GM19023 (cell line): ENCODE data around the gene CSF2RB.
"Not testable (repeated sequence)": the region's sequence is repeated elsewhere in the genome, so short reads cannot be mapped to it uniquely, and the experiment has no call there.

Experiments used
- ATAC-seq: cut with Tn5 transposase; IDR thresholded peaks from one replicate; pipeline ENCODE4 v1.9.1; 2021; ENCODE audit warnings: mild to moderate bottlenecking, moderate library complexity; ENCODE audit not compliant: unreplicated experiment

CSF2RB gene

DNA sequence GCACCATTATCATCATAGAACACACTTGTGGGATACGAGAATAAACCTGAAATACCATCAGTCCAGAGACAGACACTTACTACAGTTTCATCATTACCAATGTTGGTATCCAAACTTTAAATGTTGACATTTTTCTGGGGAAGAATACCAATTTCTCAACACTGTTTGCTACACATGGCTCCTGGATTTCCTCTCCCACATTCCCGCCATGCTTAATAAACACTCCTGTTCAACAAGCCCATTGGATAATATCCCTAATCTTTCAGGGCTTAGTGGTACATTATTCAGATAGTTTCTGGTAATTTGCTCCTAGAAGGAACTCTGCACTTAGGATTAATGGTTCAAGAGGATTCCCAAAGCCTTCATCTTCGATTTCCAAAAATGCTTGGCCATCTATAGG, 48.2 kb downstream of the CSF2RB start:
- ATAC-seq = no peak

DNA sequence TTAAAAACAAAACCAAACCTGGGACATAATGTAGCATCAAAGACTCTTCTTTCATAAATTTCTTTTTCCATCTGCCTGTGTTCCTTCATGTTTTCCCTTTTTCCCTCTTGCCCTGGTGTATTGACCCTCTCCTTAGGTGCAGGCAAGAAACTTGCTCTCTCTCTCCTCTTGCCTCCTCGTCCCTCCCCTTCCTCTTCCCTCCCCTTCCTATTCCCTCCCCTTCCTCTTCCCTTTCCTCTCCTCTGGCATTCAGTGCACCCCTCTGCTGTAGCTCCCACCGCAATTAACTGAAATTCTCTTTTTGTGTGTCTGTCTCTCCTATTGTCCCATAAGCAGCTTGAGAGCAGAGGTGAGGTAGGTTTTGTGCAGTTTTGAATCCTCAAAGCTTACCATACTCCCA, 49.9 kb downstream of the CSF2RB start:
- ATAC-seq = no peak

DNA sequence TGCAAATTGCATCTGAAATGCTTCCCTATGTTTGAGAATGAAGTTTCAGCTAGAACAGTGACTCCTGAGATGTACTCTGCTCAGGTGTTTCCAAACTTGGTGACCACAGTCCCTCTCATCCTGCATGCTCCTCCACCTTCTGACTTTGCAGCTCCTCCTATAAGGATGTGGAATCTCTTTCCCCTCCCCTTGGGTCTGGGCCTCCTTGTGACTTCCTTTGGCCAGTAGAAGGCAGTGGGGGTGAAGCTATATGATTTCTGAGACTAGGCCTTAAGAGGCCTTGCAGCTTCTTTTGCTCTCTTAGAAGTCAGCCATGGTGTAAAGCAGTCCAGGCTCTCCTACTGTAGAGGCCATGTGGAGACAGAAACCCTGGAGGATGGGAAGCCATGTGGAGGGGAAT, 50.7 kb downstream of the CSF2RB start:
- ATAC-seq = no peak

DNA sequence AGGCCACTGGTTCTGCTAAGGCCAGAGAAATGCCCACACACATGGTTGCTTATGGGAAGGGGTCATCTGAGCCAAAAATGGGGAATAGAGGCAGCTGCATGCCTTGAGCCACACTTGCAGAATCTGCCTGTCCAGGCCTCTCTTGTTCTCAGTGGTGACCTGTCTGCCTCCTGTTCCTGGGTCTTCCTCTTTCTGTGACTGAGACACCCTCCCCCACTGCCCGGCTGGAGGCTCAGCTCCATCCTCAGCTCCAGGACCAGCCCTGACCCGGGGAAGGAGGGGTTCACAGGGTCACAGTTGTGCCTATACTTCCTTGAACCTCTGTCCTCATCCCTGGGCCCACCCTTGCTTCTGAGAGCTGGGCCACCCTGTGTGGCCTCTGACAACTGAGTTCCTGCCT, 52.3 kb downstream of the CSF2RB start:
- no peak for ATAC-seq

DNA sequence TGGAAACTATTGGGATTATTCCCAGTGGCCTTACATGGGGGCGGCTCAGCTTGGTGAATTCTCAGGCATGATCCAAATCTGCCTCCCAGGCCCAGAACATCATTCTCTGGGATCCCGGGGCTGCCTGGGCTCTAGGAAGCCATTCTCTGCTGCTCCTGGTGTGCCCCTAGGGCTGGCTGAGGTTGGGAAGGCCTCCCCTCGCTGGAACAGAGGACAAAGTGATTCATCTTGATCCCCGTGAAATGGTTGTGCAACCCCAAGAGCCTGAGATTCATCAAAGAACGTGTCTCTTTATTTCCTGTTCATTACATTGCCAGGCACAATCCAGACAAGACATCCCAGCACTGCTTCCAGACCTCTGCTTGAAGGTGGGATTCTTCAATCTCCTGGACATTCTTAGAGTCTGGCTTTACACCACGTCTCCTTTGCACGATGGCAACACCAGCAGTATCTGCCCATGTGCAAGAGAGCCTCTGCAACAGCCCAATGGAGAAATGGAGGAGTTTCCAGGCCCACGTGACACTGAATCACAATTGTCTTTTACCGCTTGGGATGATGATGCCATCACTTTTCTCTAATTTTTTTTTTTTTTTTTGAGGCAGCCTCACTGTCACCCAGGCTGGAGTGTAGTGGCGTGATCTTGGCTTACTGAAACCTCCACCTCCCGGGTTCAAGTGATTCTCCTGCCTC, 53.6 kb downstream of the CSF2RB start:
- ATAC-seq = no peak

DNA sequence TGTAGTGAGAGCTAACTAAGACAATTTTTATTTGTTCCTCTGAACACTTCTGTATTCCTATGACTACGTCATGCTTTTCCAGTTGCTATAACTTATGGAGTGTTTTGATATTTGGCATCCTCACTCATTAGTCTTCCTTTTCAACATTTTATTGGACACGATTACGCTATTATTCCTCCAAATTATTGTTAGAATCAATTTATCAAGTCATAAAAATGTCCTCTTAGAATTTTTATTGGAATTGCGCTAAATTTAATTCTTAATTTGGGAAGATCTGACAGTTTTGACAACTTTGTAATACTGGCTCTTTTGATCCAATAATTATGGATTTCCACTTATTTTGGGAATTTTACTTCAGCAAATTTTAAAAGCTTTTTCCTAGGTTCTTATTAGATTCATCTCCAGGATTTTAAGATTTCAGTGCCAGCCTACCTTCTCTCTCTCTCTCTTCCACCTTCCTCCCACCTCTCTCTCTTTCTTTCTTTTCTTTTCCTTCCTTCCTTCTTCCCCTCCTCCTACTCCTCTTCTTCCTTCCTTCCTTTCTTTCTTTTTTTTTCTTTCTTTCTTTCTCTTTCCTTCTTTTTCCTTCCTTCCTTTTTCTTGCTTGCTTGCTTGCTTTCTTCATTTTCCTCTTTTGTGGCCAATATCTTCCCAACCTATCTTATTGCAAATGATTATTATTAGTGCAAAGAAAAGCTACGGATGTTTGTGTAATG, 55.0 kb downstream of the CSF2RB start:
- ATAC-seq = no peak

DNA sequence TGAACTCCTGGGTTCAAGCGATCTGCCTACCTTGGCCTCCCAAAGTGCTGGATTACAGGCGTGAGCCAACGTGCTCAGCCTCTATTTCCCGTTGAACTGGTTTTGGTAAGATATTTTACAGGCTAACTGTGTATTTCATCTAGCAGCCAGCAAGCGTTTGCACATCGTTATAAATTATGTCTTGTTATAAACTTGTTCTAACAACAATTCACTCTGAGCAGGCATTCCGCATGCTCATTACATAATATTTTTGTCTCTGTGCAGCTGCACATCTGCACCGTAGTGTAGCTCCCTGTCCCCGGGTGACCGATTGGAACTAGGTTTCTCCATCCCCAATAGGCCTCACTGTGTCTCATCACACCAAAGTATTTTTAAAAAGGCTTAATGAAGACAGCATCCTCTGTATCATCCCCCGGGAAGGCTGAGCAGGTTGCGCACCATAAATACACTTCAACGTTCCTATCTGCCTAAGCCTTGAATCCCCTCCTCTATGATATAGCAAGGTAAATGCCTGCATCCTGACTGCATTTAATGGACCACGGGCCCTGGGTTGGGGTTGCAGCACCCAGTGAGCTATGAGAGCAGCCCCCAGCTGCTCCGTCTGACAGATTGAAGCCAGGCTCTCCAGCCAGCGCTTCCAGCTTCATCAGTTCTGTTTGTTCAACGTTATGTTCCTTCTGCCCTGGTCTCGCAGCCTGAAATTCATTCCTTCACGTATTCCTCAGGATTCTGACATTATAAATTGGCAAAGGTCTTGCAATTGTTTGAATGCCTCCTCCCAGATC, 58.1 kb downstream of the CSF2RB start:
- ATAC-seq = no peak

DNA sequence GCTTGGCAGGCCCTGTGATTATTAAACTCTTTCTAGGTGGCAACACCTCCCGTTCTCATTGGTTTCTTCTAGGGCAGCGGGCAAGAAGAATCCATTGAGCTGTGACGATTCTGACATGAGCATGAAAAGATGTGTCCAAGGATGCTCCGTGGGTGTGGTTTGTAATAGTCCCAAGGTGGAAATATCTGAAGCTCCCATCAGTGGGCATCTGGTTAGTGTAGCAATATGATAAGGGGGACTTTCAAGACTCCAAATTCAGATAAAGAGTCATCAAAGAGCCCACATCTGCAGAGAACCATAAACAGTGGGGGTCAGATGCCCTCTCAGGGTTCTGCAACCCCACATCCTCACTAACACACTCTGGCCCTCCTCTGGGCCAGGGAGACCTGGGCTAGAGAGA, 63.2 kb downstream of the CSF2RB start:
- no peak for ATAC-seq

DNA sequence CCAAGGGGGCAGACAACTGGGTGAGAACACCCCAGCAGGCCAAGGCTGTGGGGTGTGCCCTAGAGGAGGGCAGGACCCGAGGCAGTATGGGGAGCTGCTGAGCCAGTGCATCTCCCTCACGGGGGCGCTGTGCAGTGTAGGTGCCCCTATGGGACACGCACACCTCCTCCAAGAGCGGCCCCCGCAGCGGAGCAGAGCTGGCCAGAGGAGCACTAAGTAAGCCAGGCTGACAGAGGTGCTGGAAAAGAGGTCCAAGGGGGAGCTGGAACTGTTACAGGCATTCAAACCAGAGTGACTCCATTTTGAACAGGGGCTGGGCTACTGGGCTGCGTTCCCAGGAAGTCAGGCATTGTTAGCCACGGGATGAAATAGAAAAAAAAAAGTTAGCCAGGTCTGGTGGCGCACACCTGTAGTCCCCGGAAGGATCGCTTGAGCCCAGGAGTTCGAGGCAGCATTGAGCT, 64.0 kb downstream of the CSF2RB start:
- peak; percentile 47 for ATAC-seq

DNA sequence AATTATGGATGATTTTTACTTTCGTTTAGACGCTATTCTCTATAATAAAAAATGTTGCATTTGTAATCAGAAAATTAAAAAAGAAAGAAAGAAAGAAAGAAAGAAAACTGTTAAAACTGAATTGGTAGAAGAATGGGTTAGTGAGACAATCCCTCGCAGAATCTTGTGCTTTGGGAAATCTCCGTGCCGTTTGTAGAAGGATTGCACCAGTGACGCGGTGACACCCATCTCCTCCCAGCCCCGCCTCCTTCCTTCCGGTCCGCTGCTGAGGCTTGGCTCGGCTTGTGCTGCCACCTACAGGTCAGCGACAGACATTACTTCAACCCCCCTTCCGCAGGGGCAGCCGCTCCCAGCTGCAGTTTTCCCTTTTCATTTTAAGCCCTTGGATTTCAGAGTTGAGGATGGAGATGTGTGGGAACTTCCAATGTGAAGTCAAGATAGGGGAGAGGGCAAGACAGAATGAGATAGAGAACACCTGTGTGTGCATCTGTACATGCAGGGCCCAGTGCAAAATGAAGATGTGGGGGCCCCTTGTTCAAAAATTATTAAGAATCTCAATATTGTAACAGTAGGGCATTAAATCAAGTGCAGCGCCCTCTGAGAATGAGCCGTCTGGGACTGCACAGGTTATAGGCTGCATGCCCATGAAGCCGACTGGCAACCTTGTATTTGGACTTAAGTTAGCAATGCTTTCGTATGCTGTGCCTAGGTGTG, 64.7 kb downstream of the CSF2RB start:
- ATAC-seq = no peak

DNA sequence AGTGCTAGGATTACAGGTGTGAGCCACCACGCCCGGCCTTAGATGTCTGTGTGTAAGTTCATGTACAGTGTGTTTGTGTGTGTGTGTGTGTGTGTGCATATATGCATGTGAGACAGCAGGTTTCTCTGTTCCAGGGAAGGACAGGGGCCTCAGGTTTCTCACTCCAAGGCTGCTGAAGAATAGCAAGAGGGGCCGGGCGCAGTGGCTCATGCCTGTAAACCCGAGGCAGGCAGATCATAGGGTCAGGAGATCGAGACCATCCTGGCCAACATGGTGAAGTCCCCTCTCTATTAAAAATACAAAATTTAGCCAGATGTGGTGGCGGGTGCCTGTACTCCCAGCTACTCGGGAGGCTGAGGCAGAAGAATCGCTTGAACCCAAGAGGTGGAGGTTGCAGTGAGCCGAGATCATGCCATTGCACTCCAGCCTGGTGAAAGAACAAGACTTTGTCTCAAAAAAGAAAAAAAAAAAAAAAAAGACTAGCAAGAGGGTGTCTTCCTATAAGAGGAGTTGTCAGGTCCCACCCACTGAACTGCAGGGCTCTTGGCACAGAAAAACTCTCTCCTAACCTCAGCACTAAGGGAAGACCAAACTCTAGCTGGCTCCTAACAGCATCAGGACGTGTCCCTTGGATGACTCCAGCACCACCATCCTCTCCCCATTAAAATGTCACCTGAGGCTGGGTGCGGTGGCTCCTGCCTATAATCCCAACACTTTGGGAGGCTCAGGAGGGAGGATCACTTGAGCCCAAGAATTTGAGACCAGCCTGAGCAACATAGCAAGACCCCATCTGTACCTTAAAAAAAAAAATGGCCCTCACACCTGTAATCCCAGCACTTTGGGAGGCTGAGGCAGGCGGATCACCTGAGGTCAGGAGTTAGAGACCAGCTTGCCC, 65.8 kb downstream of the CSF2RB start:
- ATAC-seq = no peak

DNA sequence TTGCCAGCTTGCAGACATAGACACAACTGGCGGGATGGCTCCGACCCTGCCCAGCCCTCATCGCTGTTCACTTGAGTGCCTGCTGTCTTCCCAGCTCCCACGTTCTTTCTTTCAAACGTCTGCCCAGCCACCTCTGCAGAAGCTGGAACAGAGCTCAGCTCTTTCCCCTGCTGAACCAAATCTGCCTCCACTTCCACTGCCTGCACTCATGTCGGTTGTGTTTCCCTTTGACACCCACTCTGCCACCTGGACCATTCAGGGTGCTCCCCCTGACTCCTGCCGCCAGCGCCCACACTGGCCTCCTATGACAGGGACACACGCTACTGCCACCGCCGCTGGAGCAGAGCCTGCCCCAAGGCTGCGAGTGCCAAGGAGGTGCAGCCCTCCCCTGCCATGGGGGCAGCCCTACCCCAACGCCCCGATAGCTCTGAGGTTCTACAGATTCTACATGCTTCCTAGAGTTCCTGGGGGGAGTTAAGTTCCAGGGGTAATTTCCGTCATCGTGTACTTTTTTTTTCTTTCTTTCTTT, 67.9 kb downstream of the CSF2RB start:
- ATAC-seq = no peak

DNA sequence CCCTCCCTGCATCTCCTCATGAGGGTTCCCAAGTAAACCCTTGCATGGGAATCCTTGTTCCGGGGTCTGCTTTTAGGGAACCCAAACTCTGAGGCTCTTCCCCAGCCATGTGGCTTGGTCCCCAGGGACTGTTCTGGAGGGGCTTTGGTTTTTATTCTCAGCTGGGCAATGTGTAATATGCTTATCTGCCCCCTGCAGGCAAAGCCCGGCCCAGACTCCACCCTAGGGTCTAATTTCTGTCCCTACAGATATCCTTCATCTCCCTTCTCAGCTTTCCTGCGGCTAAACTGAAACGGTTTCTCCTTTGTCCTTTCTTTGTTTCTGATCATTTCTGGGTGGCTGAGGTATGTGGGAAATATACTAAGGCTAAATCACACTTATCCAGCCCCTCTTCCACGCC, 68.7 kb downstream of the CSF2RB start:
- no peak for ATAC-seq

DNA sequence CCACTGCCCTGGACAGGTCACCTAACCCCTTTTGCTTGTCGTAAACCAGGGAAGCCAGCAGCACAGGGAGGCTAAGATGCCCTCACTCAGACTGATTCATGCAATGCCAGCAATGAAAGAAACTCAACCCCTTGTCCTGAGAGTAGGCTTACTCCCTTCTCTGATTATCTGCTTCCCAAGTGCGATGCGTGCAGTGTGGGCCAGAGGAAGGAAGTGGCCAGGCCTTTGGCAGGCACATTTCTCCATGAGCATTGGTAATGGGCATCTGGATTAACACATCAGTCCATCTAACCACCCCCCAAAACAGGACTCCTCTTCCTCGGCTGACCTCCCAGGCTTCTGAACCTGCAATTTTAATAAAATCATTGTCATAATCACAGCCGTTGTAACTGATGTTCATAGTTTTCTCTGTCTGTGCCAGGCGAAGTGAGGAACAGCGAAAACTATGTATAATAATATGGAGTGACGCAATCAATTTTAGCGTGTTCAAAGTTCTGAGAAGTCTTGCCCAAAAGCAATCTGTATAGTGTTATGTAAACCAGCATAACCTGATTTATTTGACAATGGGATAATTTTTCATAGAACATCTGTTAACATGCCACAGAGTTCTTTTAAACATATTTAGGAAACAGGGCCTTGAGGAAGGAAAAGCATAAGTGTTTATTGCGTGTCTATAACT, 71.9 kb downstream of the CSF2RB start:
- no peak for ATAC-seq

DNA sequence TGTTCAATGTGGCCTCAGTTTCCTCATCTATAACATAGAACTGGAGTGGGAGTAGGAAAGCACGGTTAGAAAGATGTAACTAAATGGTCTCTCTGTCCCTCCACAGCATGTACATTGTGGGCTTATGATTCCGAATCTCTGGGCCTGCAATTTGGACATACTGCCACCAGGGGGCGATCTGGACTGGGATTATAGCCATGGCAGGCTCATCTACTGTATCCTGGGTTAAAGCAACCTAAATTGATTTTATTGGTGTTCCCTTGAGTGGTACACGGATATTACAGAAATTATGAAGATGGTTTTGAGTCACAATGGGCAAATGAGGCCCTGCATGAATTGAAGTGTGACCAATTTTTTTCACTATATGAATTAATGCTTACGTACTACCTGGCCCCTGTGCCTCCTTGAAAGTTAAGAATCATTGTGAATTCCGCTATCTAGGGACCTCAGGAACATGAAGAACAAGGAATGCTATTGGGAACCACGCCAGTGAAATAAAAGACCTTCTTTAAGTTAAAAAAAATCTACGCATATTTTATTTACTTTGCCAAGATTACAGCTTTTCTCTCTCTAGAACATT, 72.9 kb downstream of the CSF2RB start:
- no peak for ATAC-seq

DNA sequence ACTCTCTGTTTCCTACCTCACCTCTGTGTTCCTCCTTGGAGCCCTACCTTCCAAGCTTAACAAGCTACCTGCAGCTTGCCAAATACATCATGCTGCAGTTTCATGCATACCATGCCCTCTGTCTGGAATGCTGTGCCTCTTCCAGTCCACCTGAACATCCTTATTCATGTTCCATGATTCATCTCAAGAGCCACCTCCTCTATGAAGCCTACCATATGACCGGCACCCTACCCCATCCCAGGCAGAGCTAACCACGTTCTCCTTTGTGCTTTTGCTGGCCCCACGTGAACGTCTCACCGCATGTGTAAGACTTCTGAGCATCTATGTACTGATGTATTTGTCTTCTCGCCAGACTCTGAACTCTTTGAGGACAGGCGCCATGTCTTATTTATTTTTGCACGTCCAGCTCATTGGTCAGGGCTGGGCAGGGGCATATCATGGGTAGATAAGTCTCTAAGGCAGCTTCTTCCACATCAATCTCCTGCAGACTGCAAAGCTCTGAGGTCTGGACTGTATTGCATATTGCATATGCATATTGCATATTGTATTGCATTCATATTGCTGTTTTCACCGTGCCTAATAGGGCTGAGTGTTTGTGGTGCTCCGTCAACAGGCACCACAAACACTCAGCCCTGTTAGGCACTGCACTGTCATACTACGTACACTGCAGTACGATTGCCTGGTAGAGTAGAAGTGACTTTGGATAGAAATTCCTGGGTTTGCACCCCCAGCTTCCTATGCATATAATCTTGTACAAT, 74.8 kb downstream of the CSF2RB start:
- ATAC-seq = no peak

DNA sequence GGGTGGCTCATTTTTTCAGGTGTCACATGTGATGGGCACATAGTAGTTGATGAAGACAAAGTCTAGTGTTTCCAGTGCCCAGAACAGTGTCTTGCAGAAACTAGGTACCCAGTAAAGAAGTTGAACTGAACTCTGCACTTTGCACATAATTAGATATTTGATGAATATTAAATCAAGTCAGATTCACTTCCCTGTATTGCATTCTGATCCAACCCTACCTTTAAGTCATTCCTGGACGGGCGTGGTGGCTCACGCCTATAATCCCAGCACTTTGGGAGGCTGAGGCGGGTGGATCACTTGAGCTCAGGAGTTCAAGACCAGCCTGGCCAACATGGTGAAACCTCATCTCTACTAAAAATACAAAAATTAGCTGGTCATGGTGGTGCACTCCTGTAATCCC, 75.6 kb downstream of the CSF2RB start:
- not testable (repeated sequence) for ATAC-seq
